Keratinocyte (primary cell): ENCODE results near the gene PRSS33. TPM values are rescaled to one million over a fixed set of nuclear protein-coding genes. Genes with fewer than 3 reads are reported as not detected.

ENCODE experiments used
- DNase-seq: peaks from one replicate; pipeline ENCODE4 v3.0.0-alpha.2; 2011; ENCODE audit warnings: low read depth, missing footprints, low spot score
- FAIRE-seq: peaks from 2 replicates; lab custom pipeline; 2011; peaks lifted over from hg19 to GRCh38; lab: Jason Lieb, UNC
- H2AFZ ChIP-seq: 2 replicates; pipeline ENCODE4 v1.6.0; 2012; ENCODE audit warnings: low read length, control low read depth, inconsistent platforms; ENCODE audit not compliant: control insufficient read depth
- H3K27ac ChIP-seq: 2 replicates; pipeline ENCODE4 v1.5.1; 2011; ENCODE audit warnings: low read length; ENCODE audit not compliant: control insufficient read depth, insufficient read depth
- H3K27me3 ChIP-seq: 3 replicates; pipeline ENCODE4 v1.6.0; 2011; ENCODE audit warnings: low read length; ENCODE audit not compliant: control insufficient read depth, insufficient read depth; ENCODE audit errors: extremely low read depth
- H3K36me3 ChIP-seq, 2 experiments: 2 replicates in 1 of 2; 3 replicates in 1 of 2; pipeline ENCODE4 v1.5.1; 2011; ENCODE audit warnings: low read length in 2 of 2, mild to moderate bottlenecking in 1 of 2; ENCODE audit not compliant: control insufficient read depth in 2 of 2, insufficient read depth in 2 of 2; ENCODE audit errors: extremely low read depth in 1 of 2
- H3K4me1 ChIP-seq: 3 replicates; pipeline ENCODE4 v1.5.1; 2011; ENCODE audit warnings: low read length; ENCODE audit not compliant: control insufficient read depth, insufficient read depth; ENCODE audit errors: extremely low read depth
- H3K4me2 ChIP-seq: 3 replicates; pipeline ENCODE4 v1.6.0; 2011; ENCODE audit warnings: low read depth, low read length; ENCODE audit not compliant: control insufficient read depth, insufficient read depth; ENCODE audit errors: extremely low read depth
- H3K4me3 ChIP-seq, 3 experiments: fragments of 200-600 bp in 1 of 3; sonication (generic) in 1 of 3; 2 replicates in 2 of 3; 3 replicates in 1 of 3; pipeline ENCODE4 v1.5.1; 2011 to 2016; ENCODE audit warnings: low read length in 3 of 3, mild to moderate bottlenecking in 3 of 3, control low read depth in 2 of 3, inconsistent platforms in 1 of 3, low read depth in 1 of 3, mixed read lengths in 1 of 3, mixed run types in 1 of 3, moderate library complexity in 1 of 3; ENCODE audit not compliant: control insufficient read depth in 2 of 3, insufficient read depth in 2 of 3; ENCODE audit errors: extremely low read depth in 1 of 3
- H3K79me2 ChIP-seq: 2 replicates; pipeline ENCODE4 v1.6.0; 2012; ENCODE audit warnings: low read length; ENCODE audit not compliant: control insufficient read depth, insufficient read depth
- H3K9ac ChIP-seq: 3 replicates; pipeline ENCODE4 v1.6.0; 2011; ENCODE audit warnings: low read length; ENCODE audit not compliant: control insufficient read depth, insufficient read depth; ENCODE audit errors: extremely low read depth
- H3K9me1 ChIP-seq: 3 replicates; pipeline ENCODE4 v1.6.0; 2011; ENCODE audit warnings: low read length; ENCODE audit not compliant: control insufficient read depth, insufficient read depth; ENCODE audit errors: extremely low read depth
- H3K9me3 ChIP-seq: 2 replicates; pipeline ENCODE4 v1.5.1; 2012; ENCODE audit warnings: low read depth, low read length; ENCODE audit not compliant: control insufficient read depth
- H4K20me1 ChIP-seq: 3 replicates; pipeline ENCODE4 v1.6.0; 2011; ENCODE audit warnings: low read length; ENCODE audit not compliant: control insufficient read depth, insufficient read depth; ENCODE audit errors: extremely low read depth
- EZH2 ChIP-seq: IDR thresholded peaks from one replicate; pipeline ENCODE4 v1.6.1; 2012; ENCODE audit warnings: inconsistent platforms, mild to moderate bottlenecking, low read length, moderate library complexity
- dilution Hi-C: fragments of 300-500 bp; cut with MboI; formaldehyde crosslinking; loops from one replicate; pipeline ENCODE4 v1.7.0; 2020; ENCODE audit warnings: low sequenced_read_pairs; ENCODE audit not compliant: extremely low pct_ligation_motif_present
- polyA plus RNA-seq, 5 experiments: library from polyadenylated mRNA; depleted of rRNA in 3 of 5; stranded (reverse) in 3 of 5; stranded (forward) in 1 of 5; unstranded in 1 of 5; fragments of >200 nt; gene quantifications; 1 replicate in 1 of 5; 2 replicates in 3 of 5; 3 replicates in 1 of 5; pipeline versions ENCODE4 v1.2.1 to v1.2.3, GENCODE V29; 2011 to 2012; ENCODE audit warnings: missing spikeins in 2 of 5, low read depth in 1 of 5, low replicate concordance in 1 of 5
- TF ChIP-seq, protein P1 (sequence below), 3 experiments: IDR thresholded peaks in 1 of 3; conservative IDR thresholded peaks in 1 of 3; optimal IDR thresholded peaks in 1 of 3; 2 replicates in 2 of 3; 3 replicates in 1 of 3; pipeline versions ENCODE3 to v1.5.1; 2011; ENCODE audit warnings: low read length in 3 of 3, mild to moderate bottlenecking in 3 of 3, moderate library complexity in 2 of 3, control low read depth in 1 of 3, inconsistent platforms in 1 of 3; ENCODE audit not compliant: insufficient read depth in 2 of 3; ENCODE audit errors: extremely low read depth in 1 of 3

PRSS33 gene
- polyA plus RNA-seq, 1 donor (not counting 4 experiments of a cell fraction or from before 2014, with no cell fraction given), result not detected

DNA sequence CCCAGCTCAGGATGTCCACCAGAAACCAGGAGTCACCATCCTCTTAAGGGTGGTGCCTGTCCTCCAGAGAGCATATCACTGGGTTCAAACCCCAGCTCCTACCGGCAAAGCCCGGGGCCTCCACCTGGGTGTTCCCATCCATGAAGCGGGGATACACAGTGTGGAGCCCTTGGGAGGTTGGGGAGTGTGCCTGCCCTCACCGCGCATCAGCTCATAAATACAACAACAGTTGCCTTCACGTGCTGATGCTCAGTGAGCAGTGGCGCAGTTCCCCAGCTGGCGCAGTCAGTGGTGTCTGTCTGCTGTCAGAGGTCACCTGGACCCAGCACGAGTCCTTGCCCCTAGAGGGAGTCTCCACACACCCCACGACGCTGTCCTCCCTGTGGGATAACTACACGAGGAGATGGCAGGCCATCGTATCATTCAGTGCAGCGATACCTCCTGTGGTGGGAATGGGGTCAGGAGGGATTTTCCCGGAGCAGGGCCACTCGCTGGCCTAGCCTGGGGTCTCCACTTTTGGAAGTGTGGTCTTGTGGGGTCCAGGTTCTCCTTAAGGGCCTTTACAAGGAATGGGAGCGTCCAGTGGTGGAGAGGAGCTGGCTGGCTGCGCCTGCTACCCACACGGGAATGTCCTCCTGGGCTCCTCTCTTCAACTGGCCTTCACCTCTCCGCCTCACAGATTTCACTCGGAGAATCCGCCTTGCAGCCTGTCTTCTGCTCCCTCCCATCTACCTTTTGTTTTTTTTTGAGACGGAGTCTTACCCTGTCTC is 8.0 kb downstream of the PRSS33 start:
- no peak for FAIRE-seq
- Histone ChIP-seq H3K4me3 (no peak overlapping the region), H4K20me1 (no peaks in the 10 kb centered on the region), H3K9ac (no peak overlapping the region), H3K27ac (no peak overlapping the region), H3K79me2 (peaks cover 24% of the 10 kb centered on the region), H3K36me3 (peaks cover 7 to 8% of the 10 kb centered on the region in 2 experiments), H3K4me1 (peaks cover 16% of the 10 kb centered on the region), H2AFZ (no peak overlapping the region), H3K4me2 (no peak overlapping the region), H3K9me1 (no peaks in the 10 kb centered on the region), H3K9me3 (no peaks in the 10 kb centered on the region), H3K27me3 (peaks cover 3% of the 10 kb centered on the region)
- dilution Hi-C loops, result no loop called here
- no peak for DNase-seq
- no peak for TF ChIP-seq EZH2
- TF ChIP-seq, protein P1, sequence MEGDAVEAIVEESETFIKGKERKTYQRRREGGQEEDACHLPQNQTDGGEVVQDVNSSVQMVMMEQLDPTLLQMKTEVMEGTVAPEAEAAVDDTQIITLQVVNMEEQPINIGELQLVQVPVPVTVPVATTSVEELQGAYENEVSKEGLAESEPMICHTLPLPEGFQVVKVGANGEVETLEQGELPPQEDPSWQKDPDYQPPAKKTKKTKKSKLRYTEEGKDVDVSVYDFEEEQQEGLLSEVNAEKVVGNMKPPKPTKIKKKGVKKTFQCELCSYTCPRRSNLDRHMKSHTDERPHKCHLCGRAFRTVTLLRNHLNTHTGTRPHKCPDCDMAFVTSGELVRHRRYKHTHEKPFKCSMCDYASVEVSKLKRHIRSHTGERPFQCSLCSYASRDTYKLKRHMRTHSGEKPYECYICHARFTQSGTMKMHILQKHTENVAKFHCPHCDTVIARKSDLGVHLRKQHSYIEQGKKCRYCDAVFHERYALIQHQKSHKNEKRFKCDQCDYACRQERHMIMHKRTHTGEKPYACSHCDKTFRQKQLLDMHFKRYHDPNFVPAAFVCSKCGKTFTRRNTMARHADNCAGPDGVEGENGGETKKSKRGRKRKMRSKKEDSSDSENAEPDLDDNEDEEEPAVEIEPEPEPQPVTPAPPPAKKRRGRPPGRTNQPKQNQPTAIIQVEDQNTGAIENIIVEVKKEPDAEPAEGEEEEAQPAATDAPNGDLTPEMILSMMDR (optimal IDR thresholded peaks at IDR 0.05 in 1 of 3, IDR thresholded peaks at IDR 0.05 in 1 of 3, conservative IDR thresholded peaks at IDR 0.05 in 1 of 3; ENCODE audit: extremely low read depth in 1 of 3, insufficient read depth in 2 of 3, low read length in 3 of 3), result no peak

DNA sequence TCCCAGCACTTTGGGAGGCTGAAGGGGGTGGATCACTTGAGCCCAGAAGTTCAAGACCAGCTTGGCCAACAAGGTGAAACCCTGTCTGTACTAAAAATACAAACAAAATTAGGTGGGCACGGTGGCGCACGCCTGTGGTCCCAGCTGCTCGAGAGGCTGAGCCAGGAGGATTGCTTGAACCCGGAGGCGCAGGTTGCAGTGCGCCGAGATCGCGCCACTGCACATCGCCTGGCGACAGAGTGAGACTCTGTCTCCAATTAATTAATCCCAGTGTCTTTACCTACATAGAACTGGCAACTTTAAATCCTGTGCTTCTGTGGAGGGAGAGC is 8.8 kb downstream of the PRSS33 start:
- Histone ChIP-seq H4K20me1 (no peaks in the 10 kb centered on the region), H3K79me2 (peaks cover 28% of the 10 kb centered on the region), H3K27me3 (no peaks in the 10 kb centered on the region), H3K27ac (peak overlapping the region; percentile 96), H3K4me2 (peak overlapping the region; percentile 100), H3K36me3 (peaks cover 9 to 11% of the 10 kb centered on the region in 2 experiments), H3K4me3 (peak overlapping the region in 2 of 3 experiments; percentile 81 to 82), H3K9ac (no peak overlapping the region), H2AFZ (no peak overlapping the region), H3K4me1 (peaks cover 16% of the 10 kb centered on the region), H3K9me1 (no peaks in the 10 kb centered on the region), H3K9me3 (no peaks in the 10 kb centered on the region)
- FAIRE-seq, result no peak
- DNase-seq, result no peak
- TF ChIP-seq EZH2, result no peak
- dilution Hi-C loops, result no loop called here
